MM.1S (cell line): ENCODE results near the gene FRY.

Experiments
- DNase-seq: peaks from one replicate; pipeline ENCODE4 v3.0.0-alpha.2; 2015
- H2AFZ ChIP-seq: fragments of 300-600 bp; sonication (generic); 2 replicates; pipeline ENCODE4 v1.6.0; 2016; ENCODE audit warnings: antibody characterized with exemption, low read length
- H3F3A ChIP-seq: fragments of 300-600 bp; sonication (generic); 2 replicates; pipeline ENCODE4 v1.6.1; 2016; ENCODE audit warnings: mild to moderate bottlenecking, antibody characterized with exemption, low read length, moderate library complexity, mixed read lengths; ENCODE audit not compliant: insufficient read depth
- H3K27ac ChIP-seq: fragments of 300-600 bp; sonication (generic); 2 replicates; pipeline ENCODE4 v1.5.1; 2016; ENCODE audit warnings: mild to moderate bottlenecking, low read length
- H3K27me3 ChIP-seq: fragments of 300-600 bp; sonication (generic); replicated peaks from 2 replicates; pipeline ENCODE4 v1.6.0; 2016; ENCODE audit warnings: low read length; ENCODE audit not compliant: insufficient read depth
- H3K36me3 ChIP-seq: fragments of 300-600 bp; sonication (generic); replicated peaks from 2 replicates; pipeline ENCODE4 v1.6.1; 2016; ENCODE audit warnings: mild to moderate bottlenecking, low read length, mixed read lengths; ENCODE audit not compliant: insufficient read depth
- H3K4me1 ChIP-seq: fragments of 300-600 bp; sonication (generic); 2 replicates; pipeline ENCODE4 v1.6.1; 2016; ENCODE audit warnings: low read length, mixed read lengths
- H3K4me2 ChIP-seq: fragments of 300-600 bp; sonication (generic); 2 replicates; pipeline ENCODE4 v1.6.0; 2016; ENCODE audit warnings: low read depth, low read length
- H3K4me3 ChIP-seq: fragments of 300-600 bp; sonication (generic); 2 replicates; pipeline ENCODE4 v1.5.1; 2016; ENCODE audit warnings: low read length, mixed read lengths
- H3K79me2 ChIP-seq: fragments of 300-600 bp; sonication (generic); 2 replicates; pipeline ENCODE4 v1.6.1; 2016; ENCODE audit warnings: mixed run types, low read length, mixed read lengths
- H3K9ac ChIP-seq: fragments of 300-600 bp; sonication (generic); 2 replicates; pipeline ENCODE4 v1.6.1; 2016; ENCODE audit warnings: low read length, mixed read lengths
- H3K9me2 ChIP-seq: fragments of 300-600 bp; sonication (generic); replicated peaks from 2 replicates; pipeline ENCODE4 v1.6.1; 2016; ENCODE audit warnings: mild to moderate bottlenecking, low read length, mixed read lengths; ENCODE audit not compliant: insufficient read depth
- H3K9me3 ChIP-seq: fragments of 300-600 bp; sonication (generic); replicated peaks from 2 replicates; pipeline ENCODE4 v1.6.1; 2016; ENCODE audit warnings: mild to moderate bottlenecking, low read length, mixed read lengths; ENCODE audit not compliant: insufficient read depth
- H4K20me1 ChIP-seq: fragments of 300-600 bp; sonication (generic); 2 replicates; pipeline ENCODE4 v1.6.1; 2016; ENCODE audit warnings: mild to moderate bottlenecking, low read length, moderate library complexity, mixed read lengths; ENCODE audit not compliant: insufficient read depth
- CTCF ChIP-seq: fragments of 300-600 bp; sonication (generic); IDR thresholded peaks from 2 replicates; pipeline ENCODE4 v1.5.1; 2016; ENCODE audit warnings: antibody characterized with exemption, low read length, mixed read lengths
- EZH2 ChIP-seq: fragments of 300-600 bp; sonication (generic); optimal IDR thresholded peaks from 2 replicates; pipeline ENCODE3; 2017; ENCODE audit warnings: low read depth, mild to moderate bottlenecking, antibody characterized with exemption, low read length, mixed read lengths
- EZH2phosphoT487 ChIP-seq: fragments of 300-600 bp; sonication (generic); IDR thresholded peaks from 2 replicates; pipeline ENCODE4 v1.6.1; 2018; ENCODE audit warnings: antibody characterized with exemption, low read length

FRY gene

GRCh38 chr13:32045982-32046785 is 14.6 kb downstream of the FRY start:
- no peaks in the 10 kb centered on the region for H3K36me3 ChIP-seq
- peak overlapping the region; percentile 8; the same call in 1 of the 2 replicates for H3K27ac ChIP-seq
- no peaks in the 10 kb centered on the region for H3K9me2 ChIP-seq
- no peak overlapping the region for H3K4me3 ChIP-seq
- H3K4me2 ChIP-seq = no peak overlapping the region
- TF ChIP-seq EZH2phosphoT487 (no peak), CTCF (no peak), EZH2 (no peak)
- no peaks in the 10 kb centered on the region for H3F3A ChIP-seq
- no peak for DNase-seq
- H3K9me3 ChIP-seq = no peaks in the 10 kb centered on the region
- H3K79me2 ChIP-seq = no peaks in the 10 kb centered on the region
- H3K4me1 ChIP-seq = no peaks in the 10 kb centered on the region
- no peak overlapping the region for H2AFZ ChIP-seq
- H4K20me1 ChIP-seq = no peaks in the 10 kb centered on the region
- no peak overlapping the region for H3K9ac ChIP-seq
- no peaks in the 10 kb centered on the region for H3K27me3 ChIP-seq

GRCh38 chr13:32047088-32047487 is 15.5 kb downstream of the FRY start:
- no peaks in the 10 kb centered on the region for H3F3A ChIP-seq
- no peak overlapping the region for H3K4me2 ChIP-seq
- no peak overlapping the region for H3K4me3 ChIP-seq
- no peak overlapping the region for H3K27ac ChIP-seq
- TF ChIP-seq EZH2 (no peak), CTCF (no peak), EZH2phosphoT487 (no peak)
- no peaks in the 10 kb centered on the region for H3K4me1 ChIP-seq
- no peaks in the 10 kb centered on the region for H3K9me2 ChIP-seq
- DNase-seq = no peak
- no peaks in the 10 kb centered on the region for H3K27me3 ChIP-seq
- no peaks in the 10 kb centered on the region for H3K79me2 ChIP-seq
- no peaks in the 10 kb centered on the region for H3K9me3 ChIP-seq
- H4K20me1 ChIP-seq = no peaks in the 10 kb centered on the region
- no peak overlapping the region for H2AFZ ChIP-seq
- no peaks in the 10 kb centered on the region for H3K36me3 ChIP-seq
- H3K9ac ChIP-seq = no peak overlapping the region

- Histone ChIP-seq H3K9me3 (no peaks in the 10 kb centered on the region), H3K4me2 (no peak overlapping the region), H3K4me3 (no peak overlapping the region), H3K9ac (no peak overlapping the region), H3K9me2 (no peaks in the 10 kb centered on the region), H3F3A (no peaks in the 10 kb centered on the region), H4K20me1 (no peaks in the 10 kb centered on the region), H3K4me1 (no peaks in the 10 kb centered on the region), H3K79me2 (no peaks in the 10 kb centered on the region), H3K27me3 (no peaks in the 10 kb centered on the region), H3K36me3 (no peaks in the 10 kb centered on the region), H2AFZ (no peak overlapping the region), H3K27ac (no peak overlapping the region)
- no peak for TF ChIP-seq EZH2phosphoT487
- TF ChIP-seq CTCF = no peak
- no peak for TF ChIP-seq EZH2
- no peak for DNase-seq
Observed at GRCh38 chr13:32047793-32048192, 16.2 kb downstream of the FRY start.
